ENCODE data around the gene ZNF850.
"Not testable (repeated sequence)": the region's sequence is repeated elsewhere in the genome, so short reads cannot be mapped to it uniquely, and the experiment has no call there.

The ZNF850 gene

DNA sequence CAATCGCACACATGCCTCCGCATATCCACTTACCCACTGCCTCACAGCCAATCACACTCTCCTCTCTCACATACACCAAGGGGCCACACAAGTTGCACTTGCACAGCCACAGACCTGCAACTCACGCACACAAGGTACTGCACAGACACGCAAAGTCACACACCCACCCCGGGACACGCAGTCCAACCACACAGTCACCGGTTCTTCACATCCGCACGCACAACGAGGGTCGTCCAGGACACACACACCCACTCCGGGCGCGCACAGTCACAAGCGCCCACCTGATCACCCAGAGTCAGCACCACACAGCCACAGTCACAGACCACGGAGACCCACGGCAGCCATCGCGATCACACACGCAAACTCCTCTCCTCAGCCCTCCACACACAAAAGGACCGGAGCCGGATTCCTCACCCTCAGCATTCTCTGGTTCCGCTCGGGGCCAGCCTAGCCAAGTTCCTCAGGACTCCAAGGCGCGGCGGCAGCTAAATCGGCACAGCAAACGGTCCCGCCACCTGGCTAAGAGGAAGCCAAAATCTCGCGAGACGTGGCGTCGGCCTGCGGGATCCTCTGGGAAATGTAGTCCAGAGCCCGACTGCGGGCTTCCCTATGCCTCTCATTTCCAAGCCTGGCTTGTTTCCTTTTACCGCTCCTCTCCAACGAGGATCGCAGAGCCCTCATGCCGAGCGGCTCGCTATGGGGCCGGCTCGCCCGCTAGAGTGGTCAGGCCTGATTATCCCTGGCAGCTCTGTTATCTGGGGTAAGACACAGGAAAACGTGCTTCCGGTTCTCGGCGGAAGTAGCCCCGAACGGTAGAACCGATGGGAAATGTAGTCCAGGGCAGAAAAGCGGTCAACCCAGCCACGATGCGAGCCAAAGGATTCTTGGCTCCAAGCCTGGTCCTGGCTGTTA is at the start of gene ZNF850:
TSS of gene ZNF850 (minus strand) at position 497 of the 912 bp plus-strand sequence. CDS start 10,201 bp downstream, outside the sequence.
- DNase-seq = peak; percentile 96

DNA sequence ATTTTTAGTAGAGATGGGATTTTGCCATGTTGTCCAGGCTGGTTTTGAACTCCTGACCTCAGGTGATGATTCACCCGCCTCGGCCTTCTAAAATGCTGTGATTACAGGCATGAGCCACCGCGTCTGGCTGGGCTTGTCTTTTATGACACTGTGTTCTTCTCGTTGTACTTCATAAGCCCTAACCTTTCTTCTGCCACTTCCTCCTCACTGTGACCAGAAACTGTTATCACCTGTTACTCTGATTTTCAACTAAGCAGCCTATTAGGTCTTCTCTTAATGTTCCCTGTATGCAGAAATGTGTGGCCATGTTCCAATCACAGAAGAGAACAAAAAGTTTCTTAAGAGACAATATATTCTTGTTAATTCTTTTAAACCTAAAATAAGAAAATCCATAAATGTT is 49.2 kb upstream of the ZNF850 start:
- DNase-seq = no peak

DNA sequence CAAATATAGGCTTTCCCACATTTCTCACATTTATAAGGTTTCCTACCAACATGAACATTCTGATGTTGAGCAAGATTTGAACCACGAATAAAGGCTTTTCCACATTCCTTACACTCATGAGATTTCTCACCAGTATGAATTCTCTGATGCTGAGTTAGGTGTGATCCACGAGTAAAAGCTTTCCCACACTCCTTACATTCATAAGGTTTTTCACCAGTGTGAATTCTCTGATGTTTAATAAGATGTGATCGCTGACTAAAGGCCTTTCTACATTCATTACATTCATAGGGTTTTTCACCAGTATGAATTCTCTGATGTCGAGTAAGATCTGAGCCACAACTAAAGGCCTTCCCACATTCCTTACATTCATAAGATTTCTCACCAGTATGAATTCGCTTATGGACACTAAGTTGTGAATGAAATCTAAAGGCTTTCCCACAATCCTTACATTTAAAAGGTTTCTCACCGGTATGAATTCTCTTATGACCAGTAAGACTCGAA is 46.6 kb upstream of the ZNF850 start:
- DNase-seq = no peak

DNA sequence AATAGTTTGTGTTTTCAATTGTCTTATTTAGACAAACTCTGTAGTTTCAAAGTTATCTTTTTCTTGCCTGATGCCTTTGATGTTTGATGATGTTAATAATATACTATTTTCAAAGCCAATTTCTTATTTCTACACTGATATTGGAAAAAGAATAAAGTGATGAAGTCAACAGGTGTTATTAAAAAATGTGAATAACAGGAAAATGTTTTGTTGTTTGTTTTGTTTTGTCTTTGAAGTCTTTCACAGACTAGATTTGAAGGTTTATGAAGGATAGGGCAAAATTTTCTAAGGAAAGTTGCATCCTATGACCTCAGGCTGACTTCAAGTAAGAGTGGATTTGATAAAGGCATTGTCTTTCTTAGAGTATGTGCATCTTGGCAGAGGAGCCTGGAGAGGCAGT is 34.4 kb upstream of the ZNF850 start:
- no peak for DNase-seq

DNA sequence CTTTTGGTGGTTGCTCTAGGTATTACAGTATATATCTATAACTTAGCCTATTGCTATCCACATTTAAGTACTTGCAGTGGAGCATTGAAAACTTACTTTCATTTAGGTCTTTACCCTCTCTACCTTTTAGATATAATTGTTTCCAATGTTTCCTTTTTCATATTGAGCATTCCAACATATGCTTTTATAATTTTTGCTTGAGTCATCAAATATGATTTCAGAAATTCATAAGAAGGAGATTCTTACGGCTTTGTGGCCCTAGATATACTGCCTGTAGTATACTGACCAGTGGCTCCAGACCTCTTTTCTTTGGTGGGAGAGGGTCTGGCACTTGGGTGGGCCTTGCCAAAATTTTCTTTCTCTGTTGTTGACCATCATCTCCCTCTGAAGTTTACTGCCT is 32.8 kb upstream of the ZNF850 start:
- no peak for DNase-seq

DNA sequence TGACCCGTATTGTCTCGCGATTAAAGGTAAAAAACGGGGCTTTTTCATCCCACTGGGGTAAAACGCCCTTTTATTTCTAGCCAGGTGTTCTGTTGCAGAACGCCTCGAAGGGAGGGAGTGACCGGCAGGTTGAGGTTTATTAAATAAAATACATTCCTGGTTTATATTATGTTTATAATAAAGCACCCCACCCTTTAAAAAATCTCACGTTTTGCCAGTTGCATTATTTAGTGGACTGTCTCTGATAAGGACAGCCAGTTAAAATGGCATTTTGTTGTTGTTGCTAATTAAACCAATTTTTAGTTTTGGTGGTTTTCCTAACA is 25.1 kb upstream of the ZNF850 start:
- DNase-seq = no peak

DNA sequence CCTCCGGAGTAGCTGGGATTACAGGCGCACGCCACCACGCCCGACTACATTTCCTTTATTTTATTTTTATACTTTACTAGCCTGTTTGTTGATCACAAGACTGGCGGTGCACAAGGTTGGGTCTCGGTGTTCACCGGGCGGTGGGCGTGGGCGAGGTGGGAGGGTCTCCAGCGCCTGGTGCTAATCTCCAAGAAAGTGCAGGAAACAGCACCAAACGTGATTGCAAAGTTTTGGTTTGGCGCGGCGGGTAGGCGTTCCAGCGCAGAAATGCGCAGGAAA is 24.0 kb upstream of the ZNF850 start:
- DNase-seq = no peak

DNA sequence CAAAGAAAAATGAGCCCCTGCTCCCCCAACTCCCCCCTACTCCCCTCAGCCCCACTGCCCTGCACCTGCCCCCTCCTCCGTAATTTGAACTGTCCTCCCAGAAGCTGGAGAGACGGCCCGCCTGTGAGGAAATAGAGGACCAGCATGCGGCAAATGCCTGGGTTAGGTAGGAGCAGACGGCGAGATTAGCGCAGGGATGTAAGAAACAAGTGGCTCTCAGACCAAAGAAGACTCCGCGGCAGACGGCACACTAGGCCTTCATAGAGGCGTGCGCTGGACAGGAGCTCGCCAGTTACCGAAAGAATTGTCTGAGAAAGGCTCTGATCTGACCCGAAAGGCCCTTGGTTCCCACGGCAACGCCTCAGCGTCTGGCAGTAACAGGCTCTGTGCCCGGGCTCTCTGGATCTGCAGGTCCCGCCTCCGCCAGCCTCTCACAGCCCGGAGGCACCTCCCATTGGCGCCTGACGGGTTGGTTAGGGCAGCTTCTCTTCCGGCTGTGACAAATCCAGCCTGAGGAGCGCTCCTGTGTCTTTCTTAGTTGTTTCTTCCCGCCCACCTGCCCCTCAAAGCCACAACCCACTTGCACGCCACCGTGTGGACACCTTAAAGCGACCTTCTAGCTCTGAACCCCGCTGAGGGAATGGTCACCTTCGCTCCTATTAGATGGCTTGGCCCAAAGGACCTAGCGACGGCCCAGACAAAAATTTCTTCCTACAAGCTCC is 19.0 kb upstream of the ZNF850 start:
- not testable (repeated sequence) for DNase-seq

DNA sequence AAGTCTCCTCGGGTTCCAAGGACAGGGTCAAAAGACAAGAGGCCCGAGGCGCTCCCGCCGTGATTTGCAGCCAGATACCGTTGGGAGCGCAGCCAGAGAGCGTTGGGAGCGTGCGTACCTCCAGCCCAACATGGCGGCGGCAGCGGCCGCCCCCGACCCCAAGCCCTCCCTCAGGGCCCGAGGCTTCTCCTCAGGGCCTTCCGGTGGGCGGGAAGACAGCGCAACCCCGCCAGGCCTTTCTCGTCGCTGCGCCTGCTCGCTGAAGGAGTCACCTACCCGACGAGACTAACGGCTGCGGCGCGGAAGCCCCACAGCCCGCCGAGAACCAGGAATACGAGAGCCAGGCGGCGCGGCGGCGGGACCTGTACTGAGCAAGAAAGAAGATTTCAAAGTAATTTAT is 3.2 kb upstream of the ZNF850 start:
- DNase-seq = no peak

DNA sequence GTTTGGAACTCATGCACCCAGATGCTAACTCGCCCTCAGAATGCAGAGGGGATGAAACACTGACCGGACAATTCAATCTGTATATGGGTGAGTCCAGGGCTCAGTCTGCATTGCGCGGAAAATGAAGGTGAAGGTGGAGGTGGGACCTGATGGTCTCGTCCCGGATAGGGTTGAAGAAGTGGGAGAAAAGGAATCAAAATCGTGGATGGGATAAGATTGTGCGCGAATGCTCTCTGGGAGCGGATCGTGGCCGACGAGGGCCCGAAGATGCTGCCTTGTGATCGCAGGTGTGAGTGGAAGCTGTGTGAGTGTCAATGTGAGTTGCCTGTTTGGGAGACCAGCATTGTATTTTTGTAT is 594 bp upstream of the ZNF850 start:
- DNase-seq = no peak

DNA sequence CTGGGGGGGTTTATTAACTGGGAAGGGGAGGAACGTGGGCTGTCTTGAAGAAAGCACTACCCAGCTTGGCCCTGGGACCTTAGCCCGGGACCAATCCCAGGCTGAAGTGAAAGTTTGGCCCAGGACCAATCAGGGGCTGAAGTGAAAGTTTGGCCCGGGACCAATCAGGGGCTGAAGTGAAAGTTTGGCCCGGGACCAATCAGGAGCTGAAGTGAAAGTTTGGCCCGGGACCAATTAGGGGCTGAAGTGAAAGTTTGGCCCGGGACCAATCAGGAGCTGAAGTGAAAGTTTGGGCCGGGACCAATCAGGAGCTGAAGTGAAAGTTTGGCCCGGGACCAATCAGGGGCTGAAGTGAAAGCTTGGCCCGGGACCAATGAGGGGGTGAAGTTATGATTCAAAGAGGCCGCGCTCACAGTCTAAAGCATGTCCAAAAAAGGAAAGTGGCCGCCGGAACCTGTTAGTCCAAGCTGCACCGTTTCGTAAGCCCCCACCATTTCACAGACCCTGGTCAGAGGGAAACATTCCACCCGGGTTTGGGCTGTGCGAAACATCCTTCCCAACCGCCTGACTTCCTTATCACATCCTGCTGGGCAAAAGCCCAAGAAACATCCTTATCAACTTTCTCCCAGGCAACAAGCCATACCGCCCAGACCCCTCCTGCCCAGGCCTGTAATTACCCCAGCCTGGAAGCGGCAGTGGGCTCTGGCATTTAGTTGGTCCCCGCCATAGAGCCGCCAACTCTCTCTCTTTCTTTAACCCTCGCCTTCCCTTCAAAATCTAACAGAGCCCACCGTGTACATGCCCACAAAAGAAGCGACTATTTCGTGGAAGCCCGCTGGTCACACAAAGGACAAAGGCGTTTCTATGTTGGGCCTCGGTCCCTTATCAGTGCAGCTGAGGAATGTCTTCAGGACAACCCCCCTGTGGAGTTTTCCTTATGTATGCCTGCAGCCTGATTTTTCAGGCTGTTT is 1.1 kb downstream of the ZNF850 start:
- DNase-seq = peak; percentile 69

DNA sequence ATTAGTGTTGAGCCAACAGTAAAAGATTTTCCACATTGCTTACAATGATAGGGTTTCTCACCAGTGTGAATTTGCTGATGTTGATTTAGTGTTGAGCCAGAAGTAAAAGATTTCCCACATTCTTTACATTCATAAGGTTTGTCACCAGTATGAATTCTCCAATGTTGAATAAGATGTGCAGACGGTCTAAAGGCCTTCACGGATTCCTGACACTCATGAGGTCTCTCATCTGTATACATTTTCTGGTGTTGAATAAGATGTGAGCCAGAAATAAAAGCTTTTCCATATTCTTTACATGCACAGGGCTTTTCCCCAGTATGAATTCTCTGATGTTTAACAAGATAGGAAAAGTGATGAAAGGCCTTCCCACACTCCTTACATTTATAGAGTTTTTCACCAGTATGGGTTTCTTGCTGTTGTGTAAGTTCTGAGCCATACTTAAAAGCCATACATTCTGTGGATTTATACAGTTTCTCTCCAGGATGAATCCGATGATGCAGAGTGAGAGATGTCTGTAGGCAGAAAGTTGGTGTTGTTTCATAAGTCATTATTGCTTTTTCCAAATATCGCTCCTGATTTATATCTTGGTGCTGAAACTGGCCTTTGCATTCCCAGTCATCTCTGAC is 22.4 kb downstream of the ZNF850 start:
- DNase-seq = no peak

DNA sequence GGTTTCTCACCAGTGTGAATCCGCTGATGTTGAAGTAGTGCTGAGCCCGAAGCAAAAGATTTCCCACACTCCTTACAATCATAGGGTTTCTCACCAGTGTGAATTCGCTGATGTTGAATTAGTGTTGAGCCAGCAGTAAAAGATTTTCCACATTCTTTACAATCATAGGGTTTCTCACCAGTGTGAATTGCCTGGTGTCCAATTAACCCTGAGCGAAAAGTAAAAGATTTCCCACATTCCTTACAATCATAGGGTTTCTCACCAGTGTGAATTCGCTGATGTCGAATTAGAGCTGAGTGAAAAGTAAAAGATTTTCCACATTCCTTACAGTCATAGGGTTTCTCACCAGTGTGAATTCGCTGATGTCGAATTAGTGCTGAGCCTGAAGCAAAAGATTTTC is 23.0 kb downstream of the ZNF850 start:
- not testable (repeated sequence) for DNase-seq

DNA sequence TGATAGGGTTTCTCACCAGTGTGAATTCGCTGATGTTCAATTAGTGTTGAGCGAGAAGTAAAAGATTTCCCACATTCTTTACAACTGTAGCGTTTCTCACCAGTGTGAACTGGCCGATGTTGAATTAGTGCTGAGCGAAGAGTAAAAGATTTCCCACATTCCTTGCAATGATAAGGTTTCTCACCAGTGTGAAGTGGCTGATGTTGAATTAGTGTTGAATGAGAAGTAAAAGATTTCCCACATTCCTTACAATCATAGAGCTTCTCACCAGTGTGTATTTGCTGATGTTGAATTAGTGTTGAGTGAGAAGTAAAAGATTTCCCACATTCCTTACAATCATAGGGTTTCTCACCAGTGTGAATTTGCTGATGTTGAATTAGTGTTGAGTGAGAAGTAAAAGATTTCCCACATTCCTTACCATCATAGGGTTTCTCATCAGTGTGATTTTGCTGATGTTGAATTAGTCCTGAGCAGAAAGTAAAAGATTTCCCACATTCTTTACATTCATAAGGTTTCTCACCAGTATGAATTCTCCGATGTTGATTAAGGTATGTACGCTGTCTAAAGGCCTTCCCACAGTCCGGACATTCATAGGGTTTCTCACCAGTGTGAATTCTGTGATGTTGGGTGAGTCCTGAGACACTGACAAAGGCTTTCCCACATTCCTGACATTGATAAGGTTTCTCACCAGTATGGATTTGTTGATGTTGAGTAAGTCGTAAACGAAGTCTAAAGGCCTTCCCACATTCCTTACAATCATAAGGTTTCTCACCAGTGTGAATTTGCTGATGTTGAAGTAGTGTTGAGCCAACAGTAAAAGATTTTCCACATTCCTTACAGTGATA is 24.0 kb downstream of the ZNF850 start:
- no peak for DNase-seq

DNA sequence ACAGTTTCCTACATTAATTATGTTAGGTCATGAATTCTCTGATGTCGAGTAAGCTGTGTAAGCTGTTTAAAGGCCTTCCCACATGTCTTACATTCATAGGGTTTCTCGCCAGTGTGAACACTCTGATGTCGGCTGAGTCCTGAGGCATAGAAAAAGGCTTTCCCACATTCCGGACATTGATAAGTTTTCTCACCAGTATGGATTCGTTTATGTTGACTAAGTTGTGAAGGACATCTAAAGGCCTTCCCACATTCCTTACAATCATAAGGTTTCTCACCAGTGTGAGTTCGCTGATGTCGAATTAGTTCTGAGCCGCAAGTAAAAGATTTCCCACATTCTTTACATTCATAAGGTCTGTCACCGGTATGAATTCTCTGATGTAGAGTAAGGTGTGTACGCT is 24.9 kb downstream of the ZNF850 start:
- no peak for DNase-seq

DNA sequence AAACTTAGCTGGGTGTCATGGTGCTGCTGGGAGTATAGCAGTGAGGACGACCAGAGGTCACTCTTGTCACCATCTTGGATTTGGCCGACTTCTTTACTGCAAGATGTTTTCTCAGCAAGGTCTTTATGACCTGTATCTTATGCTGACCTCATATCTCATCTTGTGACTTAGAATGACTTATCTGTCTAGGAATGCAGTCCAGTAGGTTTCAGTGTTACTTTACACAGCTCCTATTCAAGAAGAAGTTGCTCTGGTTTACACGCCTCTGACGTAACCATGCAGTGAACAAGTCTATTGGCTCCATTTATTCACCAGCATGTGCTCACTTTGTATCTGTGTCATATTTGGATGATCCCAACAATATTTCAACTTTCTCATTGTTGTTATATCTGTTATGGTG is 26.7 kb downstream of the ZNF850 start:
- no peak for DNase-seq

DNA sequence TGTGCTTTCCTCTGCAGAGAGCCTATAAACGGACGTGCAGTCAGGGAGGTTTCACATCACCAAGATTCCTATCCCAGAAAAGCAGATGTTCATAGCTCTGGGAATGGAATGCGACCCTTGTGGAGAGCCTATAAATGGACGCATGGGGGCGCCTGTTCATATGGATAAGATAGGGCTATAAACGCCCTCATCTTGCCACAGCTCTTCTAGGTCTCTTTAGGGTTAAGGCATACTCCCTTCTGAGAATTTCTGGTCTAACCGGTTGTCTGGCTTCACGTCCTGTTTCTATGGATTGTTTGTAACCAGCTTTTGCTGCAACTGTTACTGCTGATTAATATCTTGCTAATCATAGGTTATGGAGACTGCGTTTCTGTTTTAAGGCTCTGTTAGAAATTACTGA is 36.4 kb downstream of the ZNF850 start:
- DNase-seq = not testable (repeated sequence)

DNA sequence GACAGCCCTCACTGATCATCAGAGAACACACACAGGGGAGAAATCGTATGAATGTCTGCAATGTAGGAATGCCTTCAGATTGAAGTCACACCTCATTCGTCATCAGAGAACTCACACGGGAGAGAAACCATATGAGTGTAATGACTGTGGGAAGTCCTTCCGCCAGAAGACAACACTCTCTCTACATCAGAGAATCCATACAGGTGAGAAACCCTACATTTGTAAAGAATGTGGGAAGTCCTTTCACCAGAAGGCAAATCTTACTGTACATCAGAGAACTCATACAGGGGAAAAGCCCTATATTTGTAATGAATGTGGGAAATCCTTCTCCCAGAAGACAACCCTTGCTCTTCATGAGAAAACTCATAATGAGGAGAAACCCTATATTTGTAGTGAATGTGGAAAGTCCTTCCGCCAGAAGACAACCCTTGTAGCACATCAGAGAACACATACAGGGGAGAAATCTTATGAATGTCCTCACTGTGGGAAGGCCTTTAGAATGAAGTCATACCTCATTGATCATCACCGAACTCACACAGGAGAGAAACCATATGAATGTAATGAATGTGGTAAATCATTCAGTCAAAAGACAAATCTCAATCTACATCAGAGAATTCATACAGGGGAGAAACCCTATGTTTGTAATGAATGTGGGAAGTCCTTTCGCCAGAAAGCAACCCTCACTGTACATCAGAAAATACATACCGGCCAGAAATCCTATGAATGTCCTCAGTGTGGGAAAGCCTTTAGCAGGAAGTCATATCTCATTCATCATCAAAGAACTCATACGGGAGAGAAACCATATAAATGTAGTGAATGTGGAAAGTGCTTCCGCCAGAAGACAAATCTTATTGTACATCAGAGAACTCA is 52.7 kb downstream of the ZNF850 start:
- no peak for DNase-seq

DNA sequence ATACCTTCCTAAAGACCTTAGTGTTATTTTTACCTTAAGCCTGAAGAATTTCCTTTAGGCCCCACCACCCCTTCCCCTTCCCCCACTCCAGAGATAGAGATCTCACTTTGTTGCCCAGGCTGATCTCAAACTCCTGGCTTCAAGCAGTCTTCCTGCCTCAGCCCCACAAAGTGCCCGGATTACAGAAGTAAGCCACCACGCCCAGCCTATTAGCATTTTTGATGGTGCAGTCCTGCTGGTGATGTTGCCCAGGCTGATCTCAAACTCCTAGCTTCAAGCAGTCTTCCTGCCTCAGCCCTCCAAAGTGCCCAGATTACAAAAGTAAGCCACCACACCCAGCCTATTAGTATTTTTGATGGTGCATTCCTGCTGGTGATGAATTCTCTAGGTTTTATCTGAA is 63.2 kb downstream of the ZNF850 start:
- DNase-seq = no peak

DNA sequence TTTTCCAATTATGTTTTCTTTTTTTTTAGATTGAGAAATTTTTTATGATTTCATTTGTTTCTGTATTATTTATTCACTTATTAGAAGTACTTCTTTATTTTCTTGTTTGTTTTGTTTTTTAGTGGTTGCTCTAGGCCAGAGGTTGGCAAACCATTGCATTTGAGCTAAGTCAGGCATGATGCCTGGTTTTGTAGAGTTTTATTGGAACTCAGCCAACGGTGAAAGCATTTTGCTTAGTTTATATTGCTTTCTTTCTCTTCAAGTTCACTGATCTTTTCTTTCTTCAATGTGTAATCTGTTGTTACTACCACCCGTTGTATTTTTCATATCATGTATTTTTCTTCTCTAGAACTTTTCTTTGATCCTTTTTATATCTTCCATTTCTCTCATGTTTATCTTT is 65.5 kb downstream of the ZNF850 start:
- DNase-seq = no peak

DNA sequence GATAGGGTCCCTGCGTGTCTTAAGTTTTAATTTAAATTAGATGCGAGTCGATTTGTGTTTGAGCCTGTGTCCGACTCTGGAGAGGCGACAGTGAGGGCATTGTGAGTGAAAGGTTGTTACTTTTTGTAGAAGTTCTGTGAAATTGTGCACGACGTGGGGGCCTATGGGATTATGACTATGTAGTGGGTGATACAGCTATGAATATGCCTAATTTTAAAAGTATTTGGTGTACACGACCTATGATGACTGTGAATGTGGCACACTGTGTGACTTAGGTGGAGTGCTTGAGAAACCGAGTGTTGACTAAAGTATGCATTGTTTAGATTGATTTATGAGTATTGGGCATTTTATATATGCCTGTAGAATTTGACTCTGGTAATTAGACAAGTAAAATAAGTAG is 84.5 kb downstream of the ZNF850 start:
- DNase-seq = no peak

Data from DMS79 treated with DMSO at 0.1 percent for 48 hours (cell line).